ENCODE data around the gene TOP3A. TPM values are rescaled to one million over a fixed set of nuclear protein-coding genes. Genes with fewer than 3 reads are reported as not detected.

The TOP3A gene
- total RNA-seq, 6 experiments from 2014 or later: 23.0 to 26.4 (median 24.0) TPM

DNA sequence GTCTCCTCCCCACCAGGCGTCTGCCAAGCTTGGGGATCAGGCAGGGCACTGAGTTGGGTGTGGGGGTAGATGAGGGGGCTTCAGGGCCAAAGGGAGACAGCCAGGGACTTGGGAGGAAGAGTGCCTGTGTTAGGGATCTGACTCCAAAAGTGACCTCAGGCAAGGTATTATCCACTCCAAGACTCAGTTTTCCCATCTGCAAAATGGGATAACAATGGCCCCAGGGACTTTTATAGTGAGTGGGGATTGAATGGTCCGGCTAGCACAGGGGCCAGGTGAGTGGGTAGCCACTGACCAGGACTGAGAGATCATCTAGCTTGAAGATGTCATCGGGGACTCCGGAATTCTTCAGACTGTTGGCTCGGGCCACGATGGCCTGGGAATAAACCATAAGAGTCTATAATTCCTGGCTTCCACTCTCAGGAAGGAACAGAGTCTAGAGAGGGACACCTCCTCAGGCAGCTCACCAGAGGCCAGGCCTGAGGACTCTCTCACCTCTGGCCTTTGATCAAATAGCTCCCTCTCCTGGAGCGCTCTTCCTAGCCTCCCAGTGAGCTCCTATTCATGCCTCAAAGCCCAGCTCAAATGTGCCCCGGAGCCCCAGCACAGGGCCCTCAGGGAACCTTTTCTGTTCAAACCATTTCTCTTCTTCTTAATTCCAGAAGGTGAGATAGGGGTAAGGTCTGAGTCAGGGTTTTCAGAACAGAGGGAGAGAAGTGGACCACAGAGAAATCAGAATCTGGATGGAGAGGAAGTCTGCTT is 59.7 kb downstream of the TOP3A start:
- TF ChIP-seq, protein P1, sequence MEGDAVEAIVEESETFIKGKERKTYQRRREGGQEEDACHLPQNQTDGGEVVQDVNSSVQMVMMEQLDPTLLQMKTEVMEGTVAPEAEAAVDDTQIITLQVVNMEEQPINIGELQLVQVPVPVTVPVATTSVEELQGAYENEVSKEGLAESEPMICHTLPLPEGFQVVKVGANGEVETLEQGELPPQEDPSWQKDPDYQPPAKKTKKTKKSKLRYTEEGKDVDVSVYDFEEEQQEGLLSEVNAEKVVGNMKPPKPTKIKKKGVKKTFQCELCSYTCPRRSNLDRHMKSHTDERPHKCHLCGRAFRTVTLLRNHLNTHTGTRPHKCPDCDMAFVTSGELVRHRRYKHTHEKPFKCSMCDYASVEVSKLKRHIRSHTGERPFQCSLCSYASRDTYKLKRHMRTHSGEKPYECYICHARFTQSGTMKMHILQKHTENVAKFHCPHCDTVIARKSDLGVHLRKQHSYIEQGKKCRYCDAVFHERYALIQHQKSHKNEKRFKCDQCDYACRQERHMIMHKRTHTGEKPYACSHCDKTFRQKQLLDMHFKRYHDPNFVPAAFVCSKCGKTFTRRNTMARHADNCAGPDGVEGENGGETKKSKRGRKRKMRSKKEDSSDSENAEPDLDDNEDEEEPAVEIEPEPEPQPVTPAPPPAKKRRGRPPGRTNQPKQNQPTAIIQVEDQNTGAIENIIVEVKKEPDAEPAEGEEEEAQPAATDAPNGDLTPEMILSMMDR (IDR thresholded peaks at IDR 0.05): no peak; the same call in 1 of the 2 replicates
- Mint-ChIP-seq H3K4me1 (ENCODE audit: low read depth) (peaks cover 21% of the 10 kb centered on the region), H3K27me3 (ENCODE audit: insufficient read depth) (no peaks in the 10 kb centered on the region; the same call in 1 of the 2 replicates), H3K4me3 (no peak overlapping the region), H3K9me3 (no peaks in the 10 kb centered on the region), H3K36me3 (ENCODE audit: low read depth) (peaks cover 13% of the 10 kb centered on the region), H3K27ac (no peak overlapping the region)
- DNase-seq: no peak

DNA sequence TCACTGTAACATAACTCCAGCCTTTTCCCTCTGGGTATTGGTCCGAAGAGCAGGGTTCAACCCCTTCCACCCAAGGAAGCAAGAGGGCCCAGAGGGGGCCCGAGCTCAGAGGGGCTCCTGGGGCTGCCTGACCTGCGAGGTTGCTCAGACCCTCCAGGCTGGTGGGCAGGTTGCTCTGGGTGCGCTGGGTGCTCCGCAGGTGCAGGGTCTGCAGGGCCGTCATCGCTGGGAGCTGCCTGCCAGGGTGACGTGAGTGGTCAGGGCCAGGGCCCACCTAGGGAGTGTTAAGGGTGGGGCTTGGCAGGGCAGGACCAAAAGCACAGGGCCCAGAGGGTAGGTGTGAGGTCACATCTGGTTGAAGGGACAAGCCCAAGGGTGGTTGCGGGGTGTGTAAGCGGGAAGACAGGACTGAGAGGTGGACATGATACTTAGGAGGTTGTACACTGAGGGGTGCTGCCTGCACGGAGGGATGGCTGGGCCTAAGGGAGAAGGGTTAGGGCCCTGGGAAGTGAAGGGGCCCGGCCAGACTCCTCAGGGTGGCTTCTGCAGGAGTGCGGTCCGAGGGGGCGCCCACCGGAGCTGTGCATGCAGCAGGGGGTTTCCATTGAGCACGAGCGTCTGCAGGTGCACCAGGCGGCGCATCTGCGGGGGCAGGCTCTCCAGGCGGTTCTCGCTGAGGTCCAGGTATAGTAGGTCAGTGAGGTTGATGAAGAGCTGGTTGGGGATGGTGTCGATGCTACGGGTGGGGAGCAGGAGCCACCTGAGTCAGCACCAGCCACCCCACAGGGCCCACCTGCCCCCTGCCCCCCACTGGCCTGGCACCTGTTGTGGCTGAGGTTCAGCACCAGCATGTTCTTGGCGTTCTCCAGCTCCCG is 60.6 kb downstream of the TOP3A start:
- Mint-ChIP-seq H3K27me3 (ENCODE audit: insufficient read depth) (no peaks in the 10 kb centered on the region; the same call in 1 of the 2 replicates), H3K4me1 (ENCODE audit: low read depth) (peaks cover 13% of the 10 kb centered on the region), H3K4me3 (no peak overlapping the region), H3K36me3 (ENCODE audit: low read depth) (peaks cover 15% of the 10 kb centered on the region), H3K27ac (no peak overlapping the region), H3K9me3 (no peaks in the 10 kb centered on the region)
- TF ChIP-seq, protein P1 (IDR thresholded peaks at IDR 0.05): no peak
- DNase-seq: no peak

- no peak for DNase-seq
- no peak overlapping the region for H3K4me3 Mint-ChIP-seq
- TF ChIP-seq, protein P1 (IDR thresholded peaks at IDR 0.05): no peak
These were observed 61.5 kb downstream of the TOP3A start for GRCh38 chr17:18253187-18253884.

GRCh38 chr17:18252160-18252559 is 62.6 kb downstream of the TOP3A start:
- Mint-ChIP-seq H3K4me1 (ENCODE audit: low read depth) (peaks cover 20% of the 10 kb centered on the region), H3K36me3 (ENCODE audit: low read depth) (peaks cover 21% of the 10 kb centered on the region), H3K27ac (no peak overlapping the region), H3K4me3 (no peak overlapping the region), H3K9me3 (no peaks in the 10 kb centered on the region), H3K27me3 (ENCODE audit: insufficient read depth) (peaks cover 7% of the 10 kb centered on the region)
- TF ChIP-seq, protein P1 (IDR thresholded peaks at IDR 0.05): no peak
- DNase-seq: no peak

More at GRCh38 chr17:18253187-18253884, 61.5 kb downstream of the TOP3A start:
- Mint-ChIP-seq H3K27me3 (ENCODE audit: insufficient read depth) (peaks cover 2% of the 10 kb centered on the region; the same call in 1 of the 2 replicates), H3K27ac (no peak overlapping the region), H3K9me3 (no peaks in the 10 kb centered on the region), H3K36me3 (ENCODE audit: low read depth) (peaks cover 16% of the 10 kb centered on the region), H3K4me1 (ENCODE audit: low read depth) (peaks cover 18% of the 10 kb centered on the region)

DNA sequence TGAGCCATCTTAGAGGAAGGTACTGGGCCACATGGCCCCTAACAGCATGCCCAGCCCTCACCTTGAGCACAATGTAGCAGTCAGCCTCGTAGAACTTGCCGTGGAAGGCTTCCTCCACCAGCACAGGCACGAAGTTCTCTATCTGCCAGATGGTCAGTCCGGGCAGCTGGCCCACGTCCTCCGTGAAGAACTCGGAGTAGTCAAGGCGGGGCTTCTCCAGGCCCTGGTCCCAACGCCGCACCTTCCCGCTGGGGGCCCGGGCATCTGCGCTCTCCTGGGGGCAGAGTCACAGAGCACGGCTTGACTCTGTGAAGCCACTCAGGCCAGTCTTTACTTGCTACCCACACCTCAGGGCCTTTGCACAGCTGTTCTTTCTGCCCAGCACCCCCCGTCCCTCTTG is 63.6 kb downstream of the TOP3A start:
- Mint-ChIP-seq H3K36me3 (ENCODE audit: low read depth) (peaks cover 21% of the 10 kb centered on the region), H3K27me3 (ENCODE audit: insufficient read depth) (peaks cover 8% of the 10 kb centered on the region), H3K4me1 (ENCODE audit: low read depth) (peaks cover 15% of the 10 kb centered on the region), H3K9me3 (no peaks in the 10 kb centered on the region), H3K27ac (no peak overlapping the region), H3K4me3 (no peak overlapping the region)
- TF ChIP-seq, protein P1 (IDR thresholded peaks at IDR 0.05): no peak
- no peak for DNase-seq

All from HFFc6 (cell line).